HG03108 (cell line): ENCODE measurements around the gene ADSL.

Experiments used
- ATAC-seq: cut with Tn5 transposase; IDR thresholded peaks from one replicate; pipeline ENCODE4 v1.9.1; 2021; ENCODE audit warnings: moderate library complexity; ENCODE audit not compliant: unreplicated experiment

ADSL gene

DNA sequence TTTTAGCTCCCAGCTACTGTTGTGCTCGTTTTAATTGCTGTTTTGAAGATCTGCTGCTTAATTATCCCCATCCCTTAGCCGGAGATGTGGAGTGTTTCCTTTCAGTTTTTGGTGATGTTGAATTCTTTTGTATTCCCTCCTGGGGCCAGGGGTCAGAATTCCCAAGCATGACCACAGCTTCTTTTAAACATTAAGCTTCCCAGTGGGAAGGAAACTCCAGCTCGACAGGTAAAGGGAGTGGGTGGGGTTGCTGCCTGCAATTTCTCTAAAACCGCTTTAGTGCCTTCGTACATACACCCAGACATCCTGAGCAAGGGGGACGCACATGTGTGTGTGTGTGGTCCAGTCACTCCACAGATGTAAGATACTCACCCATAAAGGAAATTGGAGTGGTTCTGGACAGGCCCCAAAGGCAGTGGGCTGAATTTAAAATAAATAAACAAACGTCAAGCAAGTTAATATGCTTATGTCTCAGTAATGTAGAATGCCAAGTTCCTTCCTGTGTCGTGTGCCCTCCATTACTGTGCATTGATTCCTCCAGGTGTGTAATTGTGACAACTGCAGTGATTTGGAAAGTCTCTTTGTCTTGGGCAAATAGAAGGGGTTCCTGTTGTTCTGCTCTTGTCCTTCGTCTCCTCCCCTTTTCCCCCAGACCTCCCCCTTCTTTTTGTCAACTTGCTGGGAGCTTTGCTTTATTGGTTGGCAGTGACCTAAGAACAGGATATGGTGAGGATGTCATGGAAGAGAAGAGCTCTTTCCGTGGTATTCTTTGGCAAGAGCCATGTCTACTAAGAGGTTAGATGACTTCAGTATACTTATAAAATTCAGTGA, 19.2 kb upstream of the ADSL start:
- ATAC-seq: no peak

DNA sequence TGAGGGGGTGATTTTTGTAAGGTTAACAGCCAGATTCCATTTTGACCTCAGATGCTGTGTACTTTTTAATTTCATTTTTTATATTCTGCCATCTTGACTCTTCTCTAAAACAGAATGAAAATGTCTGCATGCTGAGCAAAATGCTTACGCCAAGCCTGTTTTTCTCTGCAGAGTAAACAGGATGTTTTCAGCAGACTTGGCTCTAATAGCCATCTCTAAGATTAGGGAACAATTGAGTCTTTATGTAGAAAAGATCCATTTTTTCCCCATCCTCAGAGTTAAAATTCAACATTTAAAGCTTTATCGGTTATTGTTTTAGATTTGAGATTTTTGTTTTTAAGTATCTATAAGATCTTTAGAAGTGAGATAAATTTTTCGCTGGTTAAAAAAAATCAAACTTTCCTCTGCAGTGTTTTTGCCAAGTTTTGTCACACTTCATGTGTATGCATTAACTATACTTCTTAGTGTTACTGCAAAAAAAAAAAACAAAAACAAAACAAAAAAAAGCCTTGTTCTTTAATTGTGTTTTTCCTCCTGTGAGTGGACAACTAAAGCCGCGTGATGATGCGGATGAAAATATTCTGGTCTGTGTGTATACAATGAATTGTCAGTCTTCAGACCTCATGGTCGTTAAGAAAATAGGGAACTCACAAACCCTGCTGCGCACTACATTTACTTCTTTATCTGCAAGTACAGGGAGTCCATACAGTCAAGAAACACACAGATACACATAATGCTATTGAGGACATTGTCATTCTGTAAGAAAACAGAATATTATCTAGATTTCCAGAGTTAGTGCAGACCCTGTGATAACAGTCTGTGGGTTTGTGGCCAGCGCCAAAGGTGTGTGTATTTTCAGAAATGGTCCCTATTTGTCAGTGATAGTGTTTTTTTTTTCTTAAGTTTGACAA, 17.5 kb upstream of the ADSL start:
- ATAC-seq: no peak

DNA sequence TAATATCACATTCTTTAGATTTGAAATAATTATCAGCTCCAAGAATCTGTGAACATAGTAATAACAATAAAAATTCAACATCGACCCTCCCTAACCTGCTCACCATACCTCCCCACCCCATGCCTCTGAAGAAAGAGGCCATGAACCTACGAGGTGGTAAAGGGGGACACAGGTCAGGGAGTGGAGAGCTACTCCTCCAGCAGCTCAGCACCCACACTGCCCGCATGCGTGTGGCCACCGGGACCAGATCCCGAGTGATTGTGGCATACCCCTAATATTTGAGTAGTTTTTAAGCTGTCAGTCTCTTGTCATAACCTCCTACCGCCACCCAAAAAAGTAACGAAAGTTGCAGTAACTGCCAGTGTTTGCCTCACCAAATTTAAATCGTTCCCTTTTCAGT, 16.8 kb upstream of the ADSL start:
- no peak for ATAC-seq

DNA sequence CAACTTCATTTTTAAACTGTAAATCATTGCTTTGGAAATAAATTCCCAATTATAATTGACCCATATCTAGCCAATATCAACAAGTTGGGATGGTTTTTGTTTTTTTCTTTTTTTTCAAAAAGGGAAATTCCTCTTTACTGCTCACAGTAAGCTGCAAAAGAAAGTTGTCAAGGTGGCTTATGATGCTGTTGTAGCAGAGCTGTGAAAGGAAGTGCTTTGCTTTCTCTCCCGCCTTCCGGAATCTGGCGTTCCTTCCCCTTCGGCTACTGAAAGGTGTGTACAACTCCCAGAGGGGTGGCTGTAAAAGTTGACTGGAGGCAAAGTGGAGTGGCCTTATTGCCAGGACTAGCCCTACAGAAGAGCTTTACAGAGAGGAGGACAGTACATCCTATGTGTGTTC, 16.2 kb upstream of the ADSL start:
- ATAC-seq: no peak

DNA sequence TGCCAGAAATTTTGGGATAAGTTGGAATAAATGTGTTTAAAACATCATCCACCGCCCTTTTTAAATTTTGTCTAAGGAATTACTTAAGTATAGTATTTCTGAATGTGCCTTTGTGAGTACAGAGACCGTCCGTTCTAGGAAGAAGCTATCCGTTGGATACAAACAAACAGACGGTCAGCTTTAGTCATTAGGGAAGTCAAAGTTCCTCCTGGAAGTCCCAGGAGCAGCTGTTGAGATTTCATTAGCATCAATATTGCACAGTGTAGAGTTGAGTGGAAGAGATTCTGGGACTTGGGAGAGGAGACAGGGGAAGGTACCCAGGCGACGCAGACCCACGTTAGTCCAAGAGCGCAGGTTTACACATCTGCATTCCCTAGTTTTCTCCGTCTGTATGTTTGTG, 15.7 kb upstream of the ADSL start:
- ATAC-seq: no peak

DNA sequence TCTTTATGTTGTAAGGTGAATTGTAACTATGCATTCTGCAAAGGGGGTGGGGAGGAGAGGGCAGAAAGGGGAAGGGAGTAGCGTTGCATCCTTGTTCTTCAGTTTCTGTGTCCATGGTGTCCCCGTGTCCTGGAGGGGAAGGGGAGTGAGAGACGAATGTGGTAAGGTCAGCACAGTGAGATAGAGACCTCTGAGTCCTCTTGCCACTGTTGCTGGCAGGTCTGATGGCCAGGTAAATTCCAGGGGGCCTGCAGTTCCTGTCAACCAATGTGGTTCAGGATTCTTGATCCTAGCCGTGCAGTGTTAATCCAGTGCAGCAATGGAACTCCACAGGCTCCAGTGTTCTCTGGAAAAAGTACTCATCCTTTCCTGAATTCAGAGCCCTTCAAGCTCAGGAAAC, 14.6 kb upstream of the ADSL start:
- ATAC-seq: no peak

DNA sequence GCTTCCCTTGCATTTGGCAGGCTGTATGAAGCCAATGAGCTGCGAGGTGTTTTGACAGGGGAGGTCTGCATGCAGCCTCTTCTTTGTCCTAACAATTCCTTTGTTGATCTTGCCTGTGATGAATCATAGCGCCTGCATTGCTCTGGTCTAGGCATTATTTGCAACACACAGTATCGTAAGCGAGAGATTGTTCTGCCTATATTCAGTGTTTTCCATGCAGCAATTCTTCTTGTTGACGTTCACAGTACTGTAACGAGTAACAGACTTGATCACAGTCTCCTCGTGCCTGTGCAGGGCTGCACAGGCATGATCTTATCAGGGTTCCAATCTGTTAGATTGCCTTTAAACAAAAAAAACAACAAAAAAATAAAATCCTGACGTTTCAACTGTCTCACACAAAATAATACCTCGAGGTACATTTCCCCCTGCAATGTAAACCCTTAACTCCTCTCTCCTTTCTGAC, 13.9 kb upstream of the ADSL start:
- ATAC-seq: no peak

DNA sequence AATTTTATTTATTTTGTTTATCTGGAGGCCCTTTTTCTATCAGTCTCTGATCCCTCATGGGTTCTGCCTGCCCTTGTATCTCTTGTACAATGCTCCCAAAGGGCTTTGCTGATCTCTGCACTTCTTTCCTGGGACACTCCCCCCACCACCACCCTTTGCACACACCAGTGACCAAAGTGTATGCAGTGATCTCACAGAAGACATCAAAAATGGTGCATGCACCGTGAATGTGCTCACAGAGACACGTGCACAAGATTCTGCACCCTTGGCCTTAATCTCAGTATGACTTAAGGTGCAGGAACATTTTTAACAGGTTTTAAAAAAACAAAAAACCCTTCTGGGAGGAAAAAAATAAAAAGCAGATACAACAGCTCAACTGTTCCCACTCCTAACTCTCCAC, 12.2 kb upstream of the ADSL start:
- ATAC-seq: no peak

DNA sequence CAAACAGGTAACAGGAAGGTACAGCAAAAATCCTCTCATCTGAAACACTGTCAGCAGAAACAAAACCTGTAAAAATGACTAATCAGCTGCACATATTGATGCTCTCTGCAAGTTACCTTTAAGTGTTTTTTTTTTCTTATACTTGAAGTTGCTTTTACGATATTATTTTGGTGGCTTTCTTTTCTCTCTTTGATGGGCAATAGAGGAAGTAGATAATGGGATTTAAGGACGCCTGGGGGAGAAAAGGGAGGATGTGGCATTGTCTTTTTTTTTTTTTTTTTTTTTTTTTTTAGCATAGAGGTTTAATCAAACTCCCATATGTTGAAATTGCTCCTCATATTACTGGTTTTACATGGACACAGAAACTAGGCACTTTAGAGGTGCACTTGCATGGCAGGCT, 11.4 kb upstream of the ADSL start:
- no peak for ATAC-seq

DNA sequence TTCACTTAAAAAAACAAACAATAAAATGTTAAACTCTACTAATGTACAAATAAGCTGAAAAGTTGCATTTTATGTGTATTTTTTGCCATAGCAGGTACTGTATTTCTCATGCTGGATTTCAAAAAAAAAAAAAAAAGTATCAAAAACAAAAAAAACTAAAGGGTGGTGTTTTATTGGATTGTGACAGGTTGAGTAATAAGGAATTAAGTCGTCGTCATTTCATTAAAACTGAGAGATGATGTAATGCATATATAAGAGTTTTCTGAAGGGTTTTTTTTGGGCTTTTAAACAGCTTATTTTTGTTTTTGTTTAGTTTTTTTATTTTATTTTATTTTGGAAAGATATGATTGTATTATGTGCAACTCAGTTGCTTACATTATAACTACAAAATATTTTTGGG, 10.9 kb upstream of the ADSL start:
- ATAC-seq: no peak

DNA sequence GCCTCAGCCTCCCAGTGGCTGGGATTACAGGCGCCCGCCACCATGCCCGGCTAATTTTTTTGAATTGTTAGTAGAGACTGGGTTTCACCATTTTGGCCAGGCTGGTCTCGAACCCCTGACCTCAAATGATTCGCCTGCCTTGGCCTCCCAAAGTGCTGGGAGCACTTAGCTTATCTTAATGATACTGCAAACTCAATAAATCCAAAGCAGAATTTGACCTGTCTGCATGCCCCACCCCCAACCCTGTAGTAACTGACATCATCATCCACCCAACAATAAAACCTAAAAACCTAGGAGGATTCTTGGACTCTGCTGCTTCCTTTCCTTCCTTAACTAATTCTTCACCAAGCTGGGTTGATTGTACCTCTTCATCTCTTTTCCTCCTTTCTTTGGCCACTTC, 6.3 kb upstream of the ADSL start:
- ATAC-seq: no peak

DNA sequence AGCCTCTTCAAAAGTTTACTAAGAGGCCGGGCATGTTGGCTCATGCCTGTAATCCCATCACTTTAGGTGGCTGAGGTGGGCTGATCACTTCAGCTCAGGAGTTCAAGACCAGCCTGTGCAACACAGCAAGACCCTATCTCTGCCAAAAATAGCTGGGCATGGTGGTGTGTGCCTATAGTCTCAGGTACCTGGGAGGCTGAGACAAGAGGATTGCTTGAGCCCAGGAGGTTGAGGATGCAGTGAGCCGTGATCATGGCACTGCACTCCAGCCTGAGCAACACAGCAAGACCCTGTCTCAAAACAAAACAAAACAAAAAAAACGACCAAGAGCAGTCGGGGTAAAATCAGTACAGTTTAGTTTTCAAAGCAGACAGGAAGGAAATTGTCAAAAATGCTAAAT, 4.7 kb upstream of the ADSL start:
- ATAC-seq: no peak

DNA sequence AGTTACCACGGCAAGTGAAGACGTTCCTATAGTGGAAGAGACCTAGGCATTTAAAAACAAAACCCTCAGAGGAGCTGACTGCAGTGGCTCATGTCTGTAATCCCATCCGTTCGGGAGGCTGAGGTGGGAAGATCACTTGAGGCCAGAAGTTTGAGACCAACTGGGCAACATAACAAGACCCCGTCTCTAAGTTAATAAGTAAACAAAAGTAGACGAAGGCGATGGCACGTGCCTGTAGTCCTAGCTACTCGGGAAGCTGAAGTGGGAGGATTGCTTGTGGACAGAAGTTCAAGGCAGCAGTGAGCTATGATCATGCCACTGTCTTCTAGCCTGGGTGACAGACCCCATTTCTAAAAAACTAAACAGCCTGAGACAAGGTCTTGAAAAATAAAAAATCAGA, 3.8 kb upstream of the ADSL start:
- ATAC-seq: no peak

DNA sequence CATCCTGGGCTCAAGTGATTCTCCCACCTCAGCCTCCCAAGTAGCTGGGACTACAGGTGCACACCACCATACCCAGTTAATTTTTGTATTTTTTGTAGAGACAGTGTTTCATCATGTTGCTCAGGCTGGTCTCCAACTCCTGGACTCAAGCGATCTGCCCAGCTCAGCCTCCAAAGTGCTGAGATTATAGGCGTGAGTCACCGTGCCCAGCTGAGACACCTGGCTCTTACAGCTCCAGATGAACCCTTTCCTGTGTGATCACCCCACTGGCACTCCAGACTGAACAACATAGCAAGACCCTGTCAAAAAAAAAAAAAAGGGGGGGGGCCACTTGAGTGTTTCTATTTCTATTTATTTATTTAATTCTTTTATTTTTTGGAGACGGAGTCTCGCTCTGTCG, 1.0 kb upstream of the ADSL start:
- ATAC-seq: no peak

DNA sequence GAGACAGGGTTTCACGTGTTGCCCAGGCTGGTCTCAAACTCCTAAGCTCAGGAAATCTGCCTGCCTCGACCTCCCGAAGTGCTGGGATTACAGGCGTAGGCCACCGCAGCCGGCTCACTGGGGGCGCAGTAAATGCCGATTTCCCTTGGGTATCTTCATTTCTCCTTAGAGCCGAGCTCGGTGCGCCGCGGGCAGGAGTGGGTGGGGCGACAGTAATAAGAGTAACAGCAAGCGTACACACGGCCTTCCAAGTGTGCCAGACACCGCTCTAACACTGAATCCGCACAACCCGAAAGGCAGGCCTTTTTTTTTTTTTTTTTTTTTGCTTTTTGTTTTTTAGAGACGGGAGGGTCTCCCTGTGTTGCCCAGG, 500 bp upstream of the ADSL start:
- peak; percentile 16 for ATAC-seq

DNA sequence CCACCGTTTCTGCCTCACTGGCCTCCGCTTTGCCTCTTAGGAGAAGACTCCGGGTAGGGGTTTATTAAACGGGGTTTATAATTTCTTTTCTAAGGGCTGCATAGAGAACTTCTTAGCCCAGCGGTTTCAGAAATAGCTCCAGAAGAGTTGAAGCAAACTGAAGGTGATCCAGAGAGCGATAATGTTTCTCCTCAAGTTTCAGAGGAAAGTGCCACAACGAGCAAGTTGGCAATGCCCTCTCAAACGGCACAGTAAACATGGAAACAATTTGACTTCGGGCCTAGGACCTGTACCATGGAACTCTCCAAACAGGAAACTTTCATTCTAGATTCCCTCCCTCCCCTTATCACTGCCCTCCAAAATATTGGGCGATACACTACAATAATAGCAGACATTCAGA, 1.0 kb downstream of the ADSL start:
- no peak for ATAC-seq

DNA sequence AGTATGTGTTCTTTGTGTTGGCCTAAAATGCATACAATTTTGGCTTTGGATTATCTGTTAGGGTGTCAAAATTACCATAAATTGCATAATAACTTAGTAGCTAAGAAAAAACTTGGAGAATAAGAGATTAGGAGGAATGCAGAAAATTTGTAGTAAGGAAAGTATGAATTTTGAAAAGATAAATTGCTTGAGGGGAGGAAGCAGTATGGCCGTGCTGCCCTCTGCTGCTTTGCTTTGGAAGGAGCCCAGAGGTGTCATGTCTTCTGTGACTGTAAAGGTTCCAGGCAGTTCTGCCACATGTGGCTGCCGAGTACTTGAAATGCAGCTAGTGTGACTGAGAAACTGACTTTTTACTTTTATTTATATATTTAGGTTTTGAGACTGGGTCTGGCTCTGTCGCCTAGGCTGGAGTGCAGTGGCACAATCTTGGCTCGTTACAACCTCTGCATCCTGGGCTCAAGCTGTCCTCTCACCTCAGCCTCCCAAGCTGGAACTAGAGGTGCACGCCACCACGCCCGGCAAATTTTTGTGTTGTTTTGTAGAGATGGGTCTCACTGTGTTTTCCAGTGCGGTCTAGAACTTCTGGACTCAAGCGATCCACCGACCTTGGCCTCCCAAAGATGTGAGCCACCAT, 1.8 kb downstream of the ADSL start:
- ATAC-seq: no peak

DNA sequence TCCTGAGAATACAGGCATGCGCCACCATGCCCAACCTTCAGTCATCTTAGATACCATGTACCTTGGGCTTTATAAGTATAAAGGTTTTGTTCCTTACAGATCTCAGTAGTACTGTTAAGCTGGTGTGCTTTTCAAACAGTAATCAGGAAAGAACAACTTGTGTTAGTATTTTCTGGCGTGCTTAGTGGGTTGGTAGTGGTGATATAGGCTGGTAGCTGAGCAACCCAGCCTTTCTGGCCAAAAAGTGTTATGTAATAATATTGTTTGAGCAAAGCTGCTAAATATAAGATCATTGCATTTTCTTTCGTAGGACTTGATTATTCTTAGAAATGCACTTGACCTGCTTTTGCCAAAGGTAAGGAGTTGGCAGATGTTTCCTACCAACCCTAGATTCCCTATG, 6.5 kb downstream of the ADSL start:
- no peak for ATAC-seq

DNA sequence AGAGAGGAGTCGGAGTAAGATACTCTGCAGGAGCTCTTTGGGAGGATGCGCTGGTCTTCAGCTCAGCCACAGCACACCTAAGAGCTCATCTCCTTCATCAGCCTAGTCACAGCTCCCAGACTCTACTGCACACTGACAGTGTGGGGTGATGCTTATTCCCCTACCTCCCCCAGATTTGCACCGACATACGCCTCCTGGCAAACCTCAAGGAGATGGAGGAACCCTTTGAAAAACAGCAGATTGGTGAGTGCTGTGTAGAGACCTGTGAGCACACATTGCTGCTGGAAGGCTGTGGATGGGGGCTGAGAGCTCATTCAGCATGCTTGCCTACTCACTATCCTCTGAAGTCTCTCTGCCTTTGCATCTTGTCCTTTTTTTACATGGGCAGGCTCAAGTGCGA, 14.8 kb downstream of the ADSL start:
- no peak for ATAC-seq

DNA sequence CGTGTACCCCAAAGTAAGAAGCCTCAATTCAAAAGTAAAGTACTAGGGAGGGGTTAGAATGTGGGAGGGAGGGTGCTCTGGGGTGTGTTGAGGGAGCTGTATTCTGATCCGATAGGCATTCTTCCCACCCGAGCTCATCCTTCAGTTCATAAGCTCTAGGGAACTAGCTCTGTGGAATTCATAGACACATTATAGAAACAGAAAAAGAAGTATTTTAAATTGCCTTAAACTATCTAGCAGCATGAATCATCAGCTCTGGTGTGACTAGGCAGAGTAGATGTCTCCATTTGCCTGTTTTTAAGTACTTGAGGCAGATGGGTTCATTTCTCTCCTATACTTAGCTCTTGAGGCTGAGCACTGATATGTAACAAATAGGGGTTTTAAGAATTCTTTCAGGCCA, 16.8 kb downstream of the ADSL start:
- ATAC-seq: no peak

DNA sequence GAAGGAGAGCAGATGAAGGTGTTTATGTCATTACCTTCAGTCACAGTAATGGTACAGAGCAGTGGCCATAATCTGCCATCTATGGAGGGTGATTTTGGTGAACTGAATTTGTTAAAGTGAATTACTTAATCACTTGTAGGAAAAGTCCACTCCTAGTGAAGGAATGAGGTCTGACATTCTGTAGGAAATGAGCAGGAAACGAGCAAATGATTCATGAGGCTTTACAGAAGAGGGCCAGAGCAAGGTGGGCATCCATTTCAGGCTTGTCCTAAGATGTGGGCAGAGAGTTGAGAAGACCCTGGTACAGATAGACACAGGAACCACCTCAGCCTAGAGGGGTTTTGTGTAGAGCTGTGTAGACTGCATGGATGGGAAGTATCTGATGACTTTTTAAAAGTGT, 18.1 kb downstream of the ADSL start:
- ATAC-seq: no peak

DNA sequence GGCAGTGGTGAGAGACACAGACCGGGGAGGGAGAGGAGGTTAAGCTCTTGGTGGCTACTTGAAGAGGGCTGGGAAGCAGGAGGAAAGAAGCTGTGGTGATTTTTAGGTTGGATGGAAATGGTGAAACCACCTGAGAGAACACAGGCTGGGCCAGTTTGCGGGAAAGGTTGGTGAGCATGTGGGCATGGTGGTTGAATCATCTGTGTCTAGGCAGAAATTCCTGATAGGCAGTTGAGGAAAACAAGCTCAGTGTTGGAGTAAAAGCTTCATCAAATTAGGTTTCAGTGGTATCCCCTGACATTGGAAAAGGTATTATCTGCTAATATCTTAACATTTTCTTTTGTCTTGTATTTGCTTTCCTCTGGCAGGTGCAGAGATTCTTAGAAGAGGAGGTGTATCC, 19.8 kb downstream of the ADSL start:
- ATAC-seq: no peak
